Measurements from ENCODE around the gene NEK5.

- TF ChIP-seq CTCF (conservative IDR thresholded peaks at IDR 0.05; ENCODE audit: low read depth, low read length) (peak; percentile 84), EZH2 (IDR thresholded peaks at IDR 0.05; ENCODE audit: low read length, unreplicated experiment) (no peak)
Observed at GRCh38 chr13:52127783-52128702, 830 bp downstream of the NEK5 start.
